HG02642 (cell line): ENCODE results near the gene DPYD.
"Not testable (repeated sequence)": the region's sequence is repeated elsewhere in the genome, so short reads cannot be mapped to it uniquely, and the experiment has no call there.

Source experiments
- ATAC-seq: cut with Tn5 transposase; IDR thresholded peaks from one replicate; pipeline ENCODE4 v1.9.1; 2021; ENCODE audit warnings: mild to moderate bottlenecking; ENCODE audit not compliant: unreplicated experiment, poor library complexity

The DPYD gene

GRCh38 chr1:97385536-97386277 is 535.1 kb downstream of the DPYD start:
- ATAC-seq = no peak

- no peak for ATAC-seq
Observed at GRCh38 chr1:97384294-97384968, 536.4 kb downstream of the DPYD start.

GRCh38 chr1:97383797-97384196 is 537.0 kb downstream of the DPYD start:
- ATAC-seq = no peak

GRCh38 chr1:97382206-97382605 is 538.6 kb downstream of the DPYD start:
- ATAC-seq = no peak

- ATAC-seq = no peak
Observed at GRCh38 chr1:97379387-97380075, 541.3 kb downstream of the DPYD start.

- no peak for ATAC-seq
Observed at GRCh38 chr1:97378596-97378995, 542.2 kb downstream of the DPYD start.

GRCh38 chr1:97377432-97378034 is 543.3 kb downstream of the DPYD start:
- no peak for ATAC-seq

GRCh38 chr1:97373000-97373399 is 547.8 kb downstream of the DPYD start:
- ATAC-seq = no peak

- ATAC-seq = no peak
Observed at GRCh38 chr1:97372531-97372930, 548.3 kb downstream of the DPYD start.

- no peak for ATAC-seq
Observed at GRCh38 chr1:97368296-97368695, 552.5 kb downstream of the DPYD start.

GRCh38 chr1:97366984-97367383 is 553.9 kb downstream of the DPYD start:
- no peak for ATAC-seq

GRCh38 chr1:97365026-97365425 is 555.8 kb downstream of the DPYD start:
- no peak for ATAC-seq

- ATAC-seq = no peak
Observed at GRCh38 chr1:97364086-97364485, 556.7 kb downstream of the DPYD start.

GRCh38 chr1:97356309-97356708 is 564.5 kb downstream of the DPYD start:
- ATAC-seq = no peak

GRCh38 chr1:97352936-97353382 is 567.9 kb downstream of the DPYD start:
- no peak for ATAC-seq

GRCh38 chr1:97351846-97352245 is 569.0 kb downstream of the DPYD start:
- no peak for ATAC-seq

- ATAC-seq = no peak
Observed at GRCh38 chr1:97350662-97351061, 570.2 kb downstream of the DPYD start.

GRCh38 chr1:97350241-97350640 is 570.6 kb downstream of the DPYD start:
- no peak for ATAC-seq

GRCh38 chr1:97349794-97350193 is 571.0 kb downstream of the DPYD start:
- ATAC-seq = not testable (repeated sequence)

- ATAC-seq = no peak
Observed at GRCh38 chr1:97348599-97349265, 572.1 kb downstream of the DPYD start.
